Activated naive CD4-positive, alpha-beta T cell treated with anti-CD3 and anti-CD28 coated beads, Interleukin-2, amount 50 U/mL, for 24 hours (primary cell): ENCODE measurements around the gene MED15.
A peak's percentile ranks its signal among the peaks of the same experiment; 100 is the strongest.
"Not testable (repeated sequence)": the region's sequence is repeated elsewhere in the genome, so short reads cannot be mapped to it uniquely, and the experiment has no call there.

Experiments used
- H3K27ac Mint-ChIP-seq: one replicate; pipeline ENCODE4 v1.8.0; 2021; ENCODE audit warnings: mild to moderate bottlenecking, mixed read lengths
- H3K27me3 Mint-ChIP-seq: one replicate; pipeline ENCODE4 v1.8.0; 2021; ENCODE audit warnings: mixed read lengths
- H3K36me3 Mint-ChIP-seq: one replicate; pipeline ENCODE4 v1.8.0; 2021; ENCODE audit warnings: mixed read lengths
- H3K4me1 Mint-ChIP-seq: one replicate; pipeline ENCODE4 v1.8.0; 2021; ENCODE audit warnings: mixed read lengths
- H3K4me3 Mint-ChIP-seq: one replicate; pipeline ENCODE4 v1.8.0; 2021; ENCODE audit warnings: mild to moderate bottlenecking, mixed read lengths
- H3K9me3 Mint-ChIP-seq: one replicate; pipeline ENCODE4 v1.8.0; 2021; ENCODE audit warnings: mixed read lengths

The MED15 gene

DNA sequence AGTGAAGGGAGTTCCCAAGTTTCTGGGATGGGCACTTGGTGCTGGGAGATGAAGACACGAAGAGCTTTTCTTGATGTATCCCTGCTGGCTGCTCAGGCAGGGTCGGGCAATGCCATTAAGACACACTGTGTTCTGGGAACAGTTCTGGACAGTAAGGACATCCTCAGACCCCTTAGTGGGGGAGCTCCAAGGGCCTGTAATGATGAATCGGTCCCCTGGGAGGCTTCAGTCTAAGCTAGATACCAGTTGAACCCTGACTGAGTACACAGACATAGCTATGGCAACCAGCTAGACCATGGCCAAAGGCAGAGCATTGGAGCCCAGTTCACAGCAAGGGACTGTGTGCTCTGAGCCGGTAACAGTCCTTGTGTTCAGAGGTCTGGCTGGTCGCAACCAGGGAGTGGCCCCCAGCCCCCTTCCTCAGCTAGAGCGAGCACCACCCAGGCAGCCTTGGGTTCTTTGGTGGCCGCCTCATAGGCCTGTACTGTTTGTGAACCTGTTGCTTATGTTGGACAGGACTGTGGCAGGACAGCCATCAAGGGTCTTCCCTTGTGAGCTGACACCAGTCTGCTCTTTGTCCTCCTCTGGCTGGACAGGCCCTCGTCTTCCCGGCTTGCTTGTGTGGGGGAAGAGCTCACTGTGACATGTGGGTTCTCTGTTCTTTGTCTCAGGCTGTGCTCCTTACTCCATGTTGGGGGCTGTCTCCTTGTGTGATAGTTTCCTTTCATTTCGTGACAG, 25.0 kb downstream of the MED15 start:
- no peaks in the 10 kb centered on the region for H3K9me3 Mint-ChIP-seq
- peaks cover 68% of the 10 kb centered on the region for H3K4me1 Mint-ChIP-seq
- H3K4me3 Mint-ChIP-seq = no peak overlapping the region
- H3K36me3 Mint-ChIP-seq = peaks cover 3% of the 10 kb centered on the region
- no peaks in the 10 kb centered on the region for H3K27me3 Mint-ChIP-seq
- peak overlapping the region; percentile 84 for H3K27ac Mint-ChIP-seq

DNA sequence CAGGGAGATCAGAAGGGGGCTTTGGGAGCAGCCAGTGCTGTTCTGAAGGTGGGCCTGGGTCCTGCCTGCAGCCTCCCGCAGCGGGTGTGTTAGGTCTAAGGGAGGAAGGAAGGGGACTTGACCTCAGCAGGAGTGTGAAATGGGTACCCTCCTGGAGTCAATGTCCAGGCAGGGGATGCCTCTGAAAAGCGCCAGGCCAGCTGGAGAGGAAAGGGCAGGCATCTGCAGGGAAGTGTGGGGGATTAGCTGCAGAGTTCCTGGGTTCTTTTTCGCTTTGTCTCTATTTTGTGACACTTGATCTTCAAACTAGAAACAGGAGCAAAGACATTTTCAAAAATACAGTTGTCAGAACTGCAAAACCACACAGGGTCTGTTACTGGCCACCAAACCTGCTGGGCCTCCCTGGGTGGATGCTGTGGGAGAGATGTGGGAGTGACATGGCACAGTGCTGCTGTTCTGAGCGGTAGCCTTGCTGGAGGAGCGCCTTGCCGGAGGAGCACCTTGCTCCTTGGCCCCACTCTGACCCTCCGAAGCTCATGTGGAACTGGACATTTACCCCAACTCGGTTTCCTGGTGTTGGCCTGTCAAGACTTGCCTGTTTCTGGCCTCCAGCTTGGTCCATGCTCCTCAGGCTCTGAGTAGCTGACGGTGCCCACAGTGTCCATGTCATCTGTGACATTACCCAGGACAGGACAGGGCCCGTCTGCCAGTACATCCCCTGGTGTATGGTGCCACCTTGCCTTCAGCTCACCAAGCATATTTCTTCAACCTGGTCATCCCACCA, 25.9 kb downstream of the MED15 start:
- Mint-ChIP-seq H3K36me3 (peaks cover 1% of the 10 kb centered on the region), H3K27ac (peak overlapping the region; percentile 63), H3K4me3 (peak overlapping the region; percentile 38), H3K27me3 (no peaks in the 10 kb centered on the region), H3K4me1 (peaks cover 66% of the 10 kb centered on the region), H3K9me3 (no peaks in the 10 kb centered on the region)

DNA sequence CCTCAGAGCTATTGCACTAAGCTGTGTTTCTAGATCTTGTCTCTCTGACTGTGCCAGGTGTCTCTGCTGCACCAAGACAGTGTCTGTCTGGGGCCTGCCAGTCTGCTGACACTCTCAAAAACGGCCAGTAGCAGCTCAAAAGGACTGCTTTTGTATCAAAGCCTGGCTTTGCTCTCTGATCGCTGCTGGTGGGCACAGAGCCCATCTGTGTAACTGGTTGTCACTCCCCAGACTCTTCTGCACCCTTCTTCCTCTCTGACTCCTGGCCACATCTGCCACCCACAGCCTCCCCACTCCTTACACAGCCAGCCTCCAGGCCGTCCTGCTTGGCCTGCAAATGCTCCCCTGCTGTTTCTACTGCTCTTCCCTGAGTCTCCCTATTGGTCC, 26.5 kb downstream of the MED15 start:
- H3K9me3 Mint-ChIP-seq = no peaks in the 10 kb centered on the region
- H3K4me1 Mint-ChIP-seq = peaks cover 66% of the 10 kb centered on the region
- no peaks in the 10 kb centered on the region for H3K27me3 Mint-ChIP-seq
- peaks cover 1% of the 10 kb centered on the region for H3K36me3 Mint-ChIP-seq
- no peak overlapping the region for H3K4me3 Mint-ChIP-seq
- no peak overlapping the region for H3K27ac Mint-ChIP-seq

DNA sequence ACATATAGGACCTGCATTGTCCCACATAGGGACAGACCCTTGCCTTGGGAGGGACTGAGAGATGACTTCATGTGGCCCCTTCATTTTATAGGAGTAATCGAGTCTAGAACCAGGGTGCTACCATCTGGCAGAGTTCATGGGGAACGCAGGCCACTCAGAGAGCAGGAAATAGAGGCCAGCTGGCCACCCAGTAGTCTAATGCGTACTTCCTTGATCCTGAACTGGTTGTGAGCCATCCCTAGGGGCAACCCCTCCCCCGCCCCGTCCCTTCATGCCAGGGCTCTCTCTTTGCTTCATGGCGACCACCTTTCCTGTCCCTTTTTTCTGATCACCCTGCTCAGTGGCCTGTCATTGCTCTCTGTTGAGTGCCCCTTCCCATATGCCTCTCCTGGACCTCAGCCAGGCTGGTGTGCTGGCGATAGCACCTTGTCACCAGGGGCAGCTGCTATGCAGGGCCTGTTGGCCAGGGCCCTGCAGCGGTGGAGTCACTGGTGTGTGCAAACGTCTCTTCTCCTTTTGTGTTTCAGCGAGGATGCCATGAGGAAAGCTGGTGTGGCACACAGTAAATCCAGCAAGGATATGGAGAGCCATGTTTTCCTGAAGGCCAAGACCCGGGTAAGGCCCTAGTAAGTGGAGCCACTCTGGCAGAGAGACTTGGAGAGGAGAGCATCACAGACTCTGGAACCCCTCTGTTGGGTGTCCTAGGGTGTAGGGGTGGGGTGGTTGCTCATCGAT, 29.3 kb downstream of the MED15 start:
- Mint-ChIP-seq H3K27ac (no peak overlapping the region), H3K27me3 (no peaks in the 10 kb centered on the region), H3K4me3 (no peak overlapping the region), H3K4me1 (peaks cover 60% of the 10 kb centered on the region), H3K36me3 (peaks cover 4% of the 10 kb centered on the region), H3K9me3 (no peaks in the 10 kb centered on the region)

DNA sequence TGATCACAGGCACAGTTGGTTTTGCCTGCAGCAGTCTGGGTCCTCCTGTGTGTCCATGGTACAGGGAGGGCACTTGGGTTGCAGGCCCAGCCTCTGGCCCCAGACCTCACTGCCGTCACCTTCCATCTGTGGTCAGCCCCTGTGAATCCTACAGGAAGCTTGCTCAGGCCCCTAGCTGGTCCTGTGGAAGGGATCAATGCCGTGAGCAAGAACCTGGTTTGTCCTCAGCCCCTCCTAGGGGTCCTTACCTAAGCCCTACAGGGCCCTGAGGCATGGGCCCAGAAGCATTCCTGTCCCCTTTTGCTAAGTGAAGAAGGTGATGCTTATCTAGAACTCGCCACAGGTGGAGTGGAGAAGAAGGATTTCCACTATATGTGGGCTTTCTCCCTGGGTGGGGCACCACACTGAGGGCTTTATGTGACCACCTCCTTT, 29.9 kb downstream of the MED15 start:
- Mint-ChIP-seq H3K4me3 (no peak overlapping the region), H3K27me3 (no peaks in the 10 kb centered on the region), H3K27ac (no peak overlapping the region), H3K4me1 (peaks cover 54% of the 10 kb centered on the region), H3K9me3 (no peaks in the 10 kb centered on the region), H3K36me3 (peaks cover 4% of the 10 kb centered on the region)

DNA sequence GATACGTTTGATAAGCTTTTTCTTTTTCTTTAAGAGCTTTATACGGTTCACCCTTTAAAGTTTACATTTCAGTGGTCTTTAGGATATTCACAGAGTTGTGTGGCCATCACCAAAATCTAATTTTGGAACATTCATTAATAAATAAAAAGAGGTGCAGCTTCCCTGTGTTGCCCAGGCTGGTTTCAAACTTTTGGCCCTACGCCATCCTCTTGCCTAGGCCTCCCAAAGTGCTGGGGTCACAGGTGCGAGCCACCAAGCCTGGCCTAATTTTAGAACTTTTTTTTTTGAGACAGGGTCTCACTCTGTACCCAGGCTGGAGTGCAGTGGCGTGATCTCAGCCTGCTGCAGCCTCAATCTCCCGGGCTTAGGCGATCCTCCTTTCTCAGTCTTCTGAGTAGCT, 30.6 kb downstream of the MED15 start:
- Mint-ChIP-seq H3K4me1 (peaks cover 54% of the 10 kb centered on the region), H3K9me3 (no peaks in the 10 kb centered on the region), H3K36me3 (peaks cover 8% of the 10 kb centered on the region), H3K27me3 (no peaks in the 10 kb centered on the region), H3K4me3 (no peak overlapping the region), H3K27ac (no peak overlapping the region)

DNA sequence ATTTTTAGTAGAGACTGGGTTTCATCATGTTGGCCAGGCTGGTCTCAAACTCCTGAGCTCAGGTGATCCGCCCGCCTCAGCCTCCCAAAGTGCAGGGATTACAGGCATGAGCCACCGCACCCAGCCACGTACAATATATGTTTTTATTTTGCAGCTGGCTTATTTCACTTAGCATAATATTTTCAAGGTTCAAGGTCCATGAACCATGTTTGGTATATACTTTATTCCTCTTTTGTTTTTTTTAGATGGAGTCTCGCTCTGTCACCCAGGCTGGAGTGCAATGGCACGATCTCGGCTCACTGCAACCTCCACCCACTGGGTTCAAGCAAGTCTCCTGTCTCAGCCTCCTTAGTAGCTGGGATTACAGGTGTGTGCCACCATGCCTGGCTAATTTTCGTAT, 31.5 kb downstream of the MED15 start:
- not testable (repeated sequence) for H3K27ac Mint-ChIP-seq, H3K27me3 Mint-ChIP-seq, H3K4me3 Mint-ChIP-seq, H3K36me3 Mint-ChIP-seq, H3K9me3 Mint-ChIP-seq
- H3K4me1 Mint-ChIP-seq = peaks cover 49% of the 10 kb centered on the region

DNA sequence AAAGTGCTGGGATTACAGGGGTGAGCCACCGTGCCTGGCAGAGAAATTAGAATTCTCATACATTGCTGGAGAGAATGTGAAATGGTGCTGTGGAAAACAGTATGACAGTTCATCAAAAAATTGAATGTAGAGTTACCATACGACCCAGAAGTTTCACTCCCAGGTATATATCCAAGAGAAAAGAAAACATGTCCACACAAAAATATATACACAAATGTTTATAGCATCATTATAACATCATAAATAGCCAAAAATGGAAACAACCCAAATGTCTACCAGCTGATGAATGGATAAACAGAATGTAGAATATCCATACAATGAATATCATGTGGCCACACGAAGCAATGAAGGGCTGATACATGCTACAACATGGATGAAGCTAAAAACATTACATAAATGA, 34.6 kb downstream of the MED15 start:
- no peak overlapping the region for H3K27ac Mint-ChIP-seq
- H3K9me3 Mint-ChIP-seq = no peaks in the 10 kb centered on the region

DNA sequence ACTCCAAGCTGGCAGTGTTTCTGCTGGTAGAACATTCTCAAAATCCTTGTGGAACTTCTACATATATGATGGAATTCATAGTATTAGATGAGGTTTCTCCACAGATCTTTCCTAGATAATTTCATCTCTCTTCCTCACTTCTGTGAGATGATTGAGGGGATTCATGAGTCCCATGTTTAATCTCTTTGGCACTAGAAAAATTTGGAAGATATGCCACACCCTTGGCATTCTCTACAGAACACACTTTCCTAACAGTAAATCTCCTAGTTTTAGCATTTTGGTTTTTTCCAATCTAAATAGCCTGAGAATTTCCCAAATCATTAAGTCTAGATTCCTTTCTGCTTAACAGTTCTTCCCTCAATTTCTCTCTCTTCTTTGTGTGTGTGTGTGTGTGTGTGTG, 35.3 kb downstream of the MED15 start:
- H3K27ac Mint-ChIP-seq = peak overlapping the region; percentile 59
- no peaks in the 10 kb centered on the region for H3K9me3 Mint-ChIP-seq
- H3K36me3 Mint-ChIP-seq = peaks cover 17% of the 10 kb centered on the region
- H3K27me3 Mint-ChIP-seq = no peaks in the 10 kb centered on the region
- H3K4me1 Mint-ChIP-seq = peaks cover 46% of the 10 kb centered on the region
- H3K4me3 Mint-ChIP-seq = no peak overlapping the region

More for the DNA sequence above, 34.6 kb downstream of the MED15 start:
- no peak overlapping the region for H3K4me3 Mint-ChIP-seq
- H3K4me1 Mint-ChIP-seq = peaks cover 51% of the 10 kb centered on the region
- H3K27me3 Mint-ChIP-seq = no peaks in the 10 kb centered on the region
- peaks cover 19% of the 10 kb centered on the region for H3K36me3 Mint-ChIP-seq

DNA sequence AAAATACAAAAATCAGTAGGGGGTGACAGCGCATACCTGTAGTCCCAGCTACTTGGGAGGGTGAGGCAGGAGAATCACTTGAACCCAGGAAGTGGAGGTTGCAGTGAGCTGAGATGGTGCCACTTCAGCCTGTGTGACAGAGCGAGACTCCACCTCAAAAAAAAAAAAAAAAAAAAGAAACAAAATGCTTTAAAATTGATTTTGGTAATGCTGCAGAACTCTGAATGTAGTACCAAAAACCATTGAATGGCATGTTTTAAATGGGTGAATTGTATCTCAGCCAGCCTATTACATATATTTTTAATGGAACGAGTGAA, 37.9 kb downstream of the MED15 start:
- H3K27me3 Mint-ChIP-seq, H3K9me3 Mint-ChIP-seq, H3K4me3 Mint-ChIP-seq: not testable (repeated sequence)
- Mint-ChIP-seq H3K4me1 (peaks cover 62% of the 10 kb centered on the region), H3K36me3 (peaks cover 15% of the 10 kb centered on the region), H3K27ac (peak overlapping the region; percentile 76)

DNA sequence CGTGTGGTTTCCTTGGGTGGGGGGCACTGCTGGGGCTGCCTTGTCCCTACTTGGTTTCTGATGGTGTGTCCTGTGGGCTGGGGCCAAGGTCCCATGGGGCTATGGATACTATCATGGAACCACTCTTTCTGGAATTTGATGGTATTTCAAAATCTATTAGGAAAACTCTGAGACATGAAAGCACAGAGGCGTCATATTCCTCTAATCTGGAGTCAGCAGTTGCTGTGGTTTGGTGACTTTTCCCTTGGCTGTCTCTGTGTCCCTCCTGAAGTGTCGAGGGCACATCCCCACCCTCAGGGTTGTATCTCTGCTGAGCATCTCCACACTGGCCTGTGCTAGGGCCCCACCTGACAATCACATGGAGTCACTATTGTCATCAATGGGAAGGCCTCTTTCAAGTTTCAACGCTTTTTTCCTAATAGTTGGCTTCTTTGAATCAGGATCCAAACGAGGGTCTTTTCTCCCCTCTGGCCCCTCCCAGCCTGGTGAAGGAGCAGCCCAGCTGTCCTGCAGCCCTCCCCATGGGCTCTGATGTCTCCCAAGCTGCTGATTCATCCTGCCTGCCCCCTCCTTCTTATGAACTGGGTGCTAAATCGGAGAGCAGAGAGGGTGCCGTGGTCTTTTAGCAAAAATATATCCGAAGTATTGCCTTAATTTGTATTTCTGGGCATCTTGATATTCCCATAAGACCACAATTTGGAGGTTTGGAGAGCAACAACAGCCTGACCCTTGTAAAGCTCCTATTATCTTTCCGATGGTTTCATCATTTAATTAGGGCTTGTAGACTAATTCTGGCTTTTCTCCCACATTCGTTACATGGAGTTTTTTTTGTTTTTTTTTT, 38.5 kb downstream of the MED15 start:
- Mint-ChIP-seq H3K27me3 (no peaks in the 10 kb centered on the region), H3K27ac (peak overlapping the region; percentile 76), H3K4me3 (no peak overlapping the region), H3K9me3 (no peaks in the 10 kb centered on the region), H3K4me1 (peaks cover 64% of the 10 kb centered on the region), H3K36me3 (peaks cover 15% of the 10 kb centered on the region)

DNA sequence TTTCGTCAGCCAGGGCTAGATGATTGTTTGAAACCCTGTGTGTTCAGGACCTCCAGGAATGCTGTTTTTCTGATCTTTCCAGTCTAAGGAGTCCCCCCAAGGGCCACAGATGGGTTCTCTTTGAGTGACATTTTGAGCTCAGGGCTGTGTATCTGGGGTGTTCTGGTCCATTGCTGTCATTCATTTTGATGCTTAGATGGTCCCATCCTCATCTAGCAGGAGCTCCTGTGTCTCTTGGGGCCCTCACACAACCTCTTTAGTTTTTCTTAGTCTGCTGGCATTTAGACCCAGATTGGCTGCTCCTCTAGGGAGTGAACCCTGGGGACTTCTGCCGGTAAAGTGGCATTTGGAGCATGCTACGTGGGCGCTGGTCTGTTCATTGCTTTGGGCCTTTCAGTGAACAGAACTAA, 39.1 kb downstream of the MED15 start:
- H3K9me3 Mint-ChIP-seq = no peaks in the 10 kb centered on the region
- H3K4me3 Mint-ChIP-seq = no peak overlapping the region
- peaks cover 15% of the 10 kb centered on the region for H3K36me3 Mint-ChIP-seq
- peak overlapping the region; percentile 76 for H3K27ac Mint-ChIP-seq
- peaks cover 70% of the 10 kb centered on the region for H3K4me1 Mint-ChIP-seq
- no peaks in the 10 kb centered on the region for H3K27me3 Mint-ChIP-seq

DNA sequence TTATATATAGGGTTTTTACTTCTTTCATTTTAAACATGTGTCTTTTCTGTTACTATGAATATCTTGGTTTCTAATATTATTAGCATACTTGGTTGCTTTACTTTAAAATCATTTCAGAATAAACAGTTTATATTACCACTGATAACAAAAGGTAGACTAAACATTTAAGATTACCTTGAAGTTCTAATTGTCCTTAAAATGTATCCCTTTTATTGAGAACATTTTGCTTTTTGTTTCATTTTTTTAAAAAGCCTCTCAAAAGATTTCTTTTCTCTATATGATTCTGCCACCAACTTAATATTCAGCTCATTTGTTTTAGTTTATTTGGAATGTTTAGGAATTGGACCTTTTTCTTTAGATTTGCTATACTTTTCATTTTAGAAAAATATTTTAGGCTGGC, 39.6 kb downstream of the MED15 start:
- Mint-ChIP-seq H3K36me3 (peaks cover 15% of the 10 kb centered on the region), H3K9me3 (no peaks in the 10 kb centered on the region), H3K27ac (peak overlapping the region; percentile 76), H3K4me3 (no peak overlapping the region), H3K27me3 (no peaks in the 10 kb centered on the region), H3K4me1 (peaks cover 75% of the 10 kb centered on the region)

DNA sequence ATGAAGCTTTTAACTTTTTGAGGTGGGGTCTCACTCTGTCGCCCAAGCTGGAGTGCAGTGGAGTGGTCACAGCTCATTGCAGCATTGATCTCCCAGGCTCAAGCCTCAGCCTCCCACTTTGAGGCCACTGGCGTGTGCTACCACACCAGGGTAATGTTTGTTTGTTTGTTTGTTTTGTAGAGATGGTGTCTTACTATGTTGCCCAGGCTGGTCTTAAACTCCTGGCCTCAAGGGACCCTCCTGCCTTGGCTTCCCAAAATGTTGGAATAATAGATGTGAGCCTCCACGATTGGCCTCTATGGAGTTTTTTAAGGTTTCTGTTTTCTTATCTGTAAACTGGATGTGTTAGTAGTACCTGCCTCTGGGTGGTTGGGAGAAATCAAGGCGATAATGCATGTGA, 41.4 kb downstream of the MED15 start:
- H3K27me3 Mint-ChIP-seq = no peaks in the 10 kb centered on the region
- peaks cover 81% of the 10 kb centered on the region for H3K4me1 Mint-ChIP-seq
- H3K36me3 Mint-ChIP-seq = peaks cover 12% of the 10 kb centered on the region
- H3K4me3 Mint-ChIP-seq = peak overlapping the region; percentile 84
- H3K9me3 Mint-ChIP-seq = no peaks in the 10 kb centered on the region
- H3K27ac Mint-ChIP-seq = peak overlapping the region; percentile 92

DNA sequence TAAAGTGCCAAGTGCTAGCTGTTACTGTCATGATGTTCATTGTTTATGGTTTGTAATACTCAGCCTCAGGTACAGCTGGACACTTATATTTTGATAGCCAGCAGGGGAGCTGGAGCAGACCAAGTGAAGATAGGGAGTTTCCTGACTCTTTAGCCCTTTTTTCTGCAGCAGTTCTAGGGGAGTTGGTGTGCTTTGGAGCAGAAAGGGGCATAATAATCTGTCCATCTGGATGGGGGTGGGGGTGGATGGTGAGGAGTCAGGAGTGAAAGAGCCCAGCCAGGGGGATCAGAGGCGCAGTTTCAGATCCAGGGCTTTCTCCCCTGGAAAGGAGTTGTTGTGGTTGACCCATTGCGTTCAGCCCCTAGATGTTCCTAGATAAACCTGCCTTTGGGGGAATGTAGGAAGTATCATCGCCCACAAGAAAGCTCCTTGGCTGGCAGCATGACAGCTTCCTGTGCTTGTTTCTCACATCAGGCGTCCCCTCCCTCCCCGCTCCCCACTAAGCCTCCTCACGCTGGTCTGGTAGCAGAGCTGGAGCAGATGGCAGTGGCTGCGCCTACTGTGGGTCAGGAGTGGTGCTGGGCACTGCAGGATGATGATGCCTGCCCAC, 41.9 kb downstream of the MED15 start:
- Mint-ChIP-seq H3K9me3 (no peaks in the 10 kb centered on the region), H3K36me3 (peaks cover 7% of the 10 kb centered on the region), H3K27me3 (no peaks in the 10 kb centered on the region), H3K4me1 (peaks cover 78% of the 10 kb centered on the region), H3K27ac (peak overlapping the region; percentile 92), H3K4me3 (peak overlapping the region; percentile 84)
